ENCODE results near the gene TMEM179. TPM values are rescaled to one million over a fixed set of nuclear protein-coding genes. Genes with fewer than 3 reads are reported as not detected.

TMEM179 gene
- total RNA-seq, 2 donors from 2014 or later, result 0.52 to 2.2 TPM

DNA sequence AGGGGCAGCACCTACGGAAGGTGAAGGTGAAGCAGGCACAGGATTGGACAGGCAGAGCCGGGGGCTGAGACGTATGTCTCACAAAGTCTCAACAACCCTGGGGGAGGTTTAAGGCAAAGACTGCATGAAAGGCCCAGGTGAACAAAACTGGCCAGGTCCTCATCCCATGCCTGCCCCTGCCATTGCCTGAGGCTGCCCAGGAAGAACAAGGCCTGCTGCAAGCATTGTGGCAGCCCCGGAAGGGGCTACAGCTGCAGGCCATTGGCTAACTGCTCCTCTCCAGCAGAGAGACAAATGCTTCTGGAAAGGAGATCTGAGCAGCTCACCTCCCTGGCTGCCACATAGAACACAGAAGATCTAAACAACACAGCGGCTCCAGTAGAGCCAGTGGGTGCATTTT lies 20.4 kb upstream of the TMEM179 start:
- Histone ChIP-seq H3K27ac (no peak overlapping the region), H3K9me3 (peaks cover 0 to 16% of the 10 kb centered on the region in 2 donors), H3K27me3 (no peaks in the 10 kb centered on the region), H3K4me1 (no peaks in the 10 kb centered on the region), H3K36me3 (no peaks in the 10 kb centered on the region), H3K4me3 (no peak overlapping the region)
- DNase-seq (ENCODE audit: low spot score), result no peak
- TF ChIP-seq, protein P1, sequence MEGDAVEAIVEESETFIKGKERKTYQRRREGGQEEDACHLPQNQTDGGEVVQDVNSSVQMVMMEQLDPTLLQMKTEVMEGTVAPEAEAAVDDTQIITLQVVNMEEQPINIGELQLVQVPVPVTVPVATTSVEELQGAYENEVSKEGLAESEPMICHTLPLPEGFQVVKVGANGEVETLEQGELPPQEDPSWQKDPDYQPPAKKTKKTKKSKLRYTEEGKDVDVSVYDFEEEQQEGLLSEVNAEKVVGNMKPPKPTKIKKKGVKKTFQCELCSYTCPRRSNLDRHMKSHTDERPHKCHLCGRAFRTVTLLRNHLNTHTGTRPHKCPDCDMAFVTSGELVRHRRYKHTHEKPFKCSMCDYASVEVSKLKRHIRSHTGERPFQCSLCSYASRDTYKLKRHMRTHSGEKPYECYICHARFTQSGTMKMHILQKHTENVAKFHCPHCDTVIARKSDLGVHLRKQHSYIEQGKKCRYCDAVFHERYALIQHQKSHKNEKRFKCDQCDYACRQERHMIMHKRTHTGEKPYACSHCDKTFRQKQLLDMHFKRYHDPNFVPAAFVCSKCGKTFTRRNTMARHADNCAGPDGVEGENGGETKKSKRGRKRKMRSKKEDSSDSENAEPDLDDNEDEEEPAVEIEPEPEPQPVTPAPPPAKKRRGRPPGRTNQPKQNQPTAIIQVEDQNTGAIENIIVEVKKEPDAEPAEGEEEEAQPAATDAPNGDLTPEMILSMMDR (IDR thresholded peaks at IDR 0.05), result no peak

DNA sequence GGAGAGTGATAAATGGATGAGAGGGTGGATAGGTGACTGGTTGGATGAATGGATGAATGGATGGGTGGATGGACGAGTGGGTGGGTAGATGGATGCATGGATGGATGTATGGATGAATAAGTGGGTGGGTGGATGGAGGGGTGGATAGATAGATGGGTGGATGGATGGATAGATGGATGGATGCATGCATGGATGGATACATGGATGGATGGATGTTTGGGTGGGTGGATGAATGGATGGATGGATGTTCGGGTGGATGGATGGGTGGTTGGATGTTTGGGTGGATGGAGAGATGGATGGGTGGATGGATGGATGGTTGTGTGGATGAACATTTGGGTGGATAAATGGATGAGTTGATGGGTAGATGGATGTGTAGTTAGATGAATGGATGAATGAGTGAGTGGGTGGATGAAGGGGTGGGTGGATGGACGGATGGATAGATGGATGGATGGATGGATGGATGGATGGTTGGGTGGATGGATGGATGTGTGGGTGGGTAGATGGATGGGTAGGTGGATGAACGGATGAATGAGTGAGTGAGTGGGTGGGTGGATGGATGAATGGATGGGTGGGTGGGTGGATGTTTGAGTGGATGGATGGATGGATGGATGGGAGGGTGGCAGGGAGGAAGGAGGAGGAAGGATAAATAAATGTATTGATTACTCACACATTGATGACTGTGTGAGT lies 9.7 kb upstream of the TMEM179 start:
- Histone ChIP-seq H3K36me3 (no peaks in the 10 kb centered on the region), H3K4me3 (no peak overlapping the region), H3K4me1 (no peaks in the 10 kb centered on the region), H3K27ac (no peak overlapping the region), H3K27me3 (peaks cover 0 to 4% of the 10 kb centered on the region in 2 donors), H3K9me3 (no peaks in the 10 kb centered on the region)
- TF ChIP-seq, protein P1 (IDR thresholded peaks at IDR 0.05), result no peak
- no peak for DNase-seq (ENCODE audit: low spot score)

GRCh38 chr14:104611881-104612280 lies 7.3 kb upstream of the TMEM179 start:
- TF ChIP-seq, protein P1 (IDR thresholded peaks at IDR 0.05), result no peak
- Histone ChIP-seq H3K27me3 (peaks cover 0 to 4% of the 10 kb centered on the region in 2 donors), H3K4me3 (no peak overlapping the region), H3K27ac (no peak overlapping the region), H3K4me1 (no peaks in the 10 kb centered on the region), H3K36me3 (no peaks in the 10 kb centered on the region), H3K9me3 (no peaks in the 10 kb centered on the region)
- DNase-seq (ENCODE audit: low spot score), result no peak

DNA sequence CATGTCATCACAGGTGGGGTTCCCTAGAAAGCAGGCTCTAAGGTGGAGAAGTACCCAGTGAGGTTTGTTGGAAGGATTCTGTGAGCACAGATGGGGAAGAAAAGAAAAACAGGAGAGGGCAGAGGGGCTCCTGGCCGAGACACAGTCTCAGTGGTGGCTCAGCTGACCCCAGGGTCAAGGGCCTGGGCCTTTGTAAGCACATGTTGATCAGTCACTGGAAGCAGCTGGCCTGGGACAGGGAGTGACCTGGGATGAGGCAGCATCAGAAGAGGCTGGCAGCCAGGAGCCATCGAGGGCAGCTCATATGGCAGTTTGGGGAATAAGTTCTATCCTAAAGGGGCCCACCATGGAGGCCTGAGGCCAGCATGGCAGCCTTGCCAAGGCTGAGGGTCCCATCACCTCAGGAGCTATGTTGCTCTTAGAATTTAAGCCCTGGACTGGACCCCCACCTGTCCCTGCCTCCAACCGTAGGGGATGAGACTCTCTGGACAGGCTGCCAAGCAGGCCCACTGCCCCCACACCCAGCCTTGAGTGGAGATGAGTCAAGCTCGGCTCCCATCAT lies 6.3 kb upstream of the TMEM179 start:
- H3K4me3 ChIP-seq, result no peak overlapping the region
- TF ChIP-seq, protein P1 (IDR thresholded peaks at IDR 0.05), result no peak
- H3K9me3 ChIP-seq, result no peaks in the 10 kb centered on the region
- peaks cover 0 to 4% of the 10 kb centered on the region in 2 donors for H3K27me3 ChIP-seq
- no peak for DNase-seq (ENCODE audit: low spot score)
- no peaks in the 10 kb centered on the region for H3K4me1 ChIP-seq
- no peak overlapping the region for H3K27ac ChIP-seq
- H3K36me3 ChIP-seq, result no peaks in the 10 kb centered on the region

DNA sequence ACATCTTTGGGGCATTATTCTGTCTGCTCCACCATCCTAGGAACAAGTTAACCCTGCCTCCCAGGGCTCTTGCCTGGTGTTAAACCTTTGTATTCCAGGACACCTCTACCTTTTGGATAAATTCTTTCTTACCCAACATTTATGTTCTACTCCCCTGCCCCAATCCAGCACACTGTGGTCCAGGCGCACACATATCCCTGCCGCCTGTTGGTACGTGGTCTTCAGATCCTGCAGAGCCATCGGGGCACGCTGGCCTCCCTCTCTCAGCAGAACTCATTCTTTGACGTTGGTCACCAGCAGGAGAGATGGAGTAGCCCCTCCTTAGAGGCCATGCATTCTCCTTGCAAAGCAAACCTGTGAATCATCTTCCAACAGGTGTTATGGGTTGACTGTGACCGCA lies 5.1 kb upstream of the TMEM179 start:
- TF ChIP-seq, protein P1 (IDR thresholded peaks at IDR 0.05), result no peak
- no peak overlapping the region for H3K4me3 ChIP-seq
- peaks cover 0 to 3% of the 10 kb centered on the region in 2 donors for H3K4me1 ChIP-seq
- no peaks in the 10 kb centered on the region for H3K9me3 ChIP-seq
- no peak for DNase-seq (ENCODE audit: low spot score)
- H3K27ac ChIP-seq, result no peak overlapping the region
- H3K27me3 ChIP-seq, result peaks cover 0 to 4% of the 10 kb centered on the region in 2 donors
- H3K36me3 ChIP-seq, result no peaks in the 10 kb centered on the region
